ENCODE data around the gene SLC5A2. TPM values are rescaled to one million over a fixed set of nuclear protein-coding genes. Genes with fewer than 3 reads are reported as not detected.

SLC5A2 gene
- total RNA-seq, 2 donors from 2014 or later: 0.85 TPM; not detected in 1

- ATAC-seq (ENCODE audit: insufficient number of reproducible peaks, low FRiP score, low read depth): no peak
- no peak overlapping the region for H3K4me3 ChIP-seq
- H3K4me1 ChIP-seq (ENCODE audit: control insufficient read depth in 1 of 2, low read depth in 2 of 2): peaks cover 55 to 71% of the 10 kb centered on the region in 2 donors
- no peak overlapping the region for H3K27ac ChIP-seq
- H3K36me3 ChIP-seq: no peaks in the 10 kb centered on the region
- no peaks in the 10 kb centered on the region for H3K9me3 ChIP-seq
- H3K27me3 ChIP-seq (replicated peaks; ENCODE audit: insufficient read depth): no peaks in the 10 kb centered on the region
- TF ChIP-seq CTCF (IDR thresholded peaks at IDR 0.05): no peak
- no peak for DNase-seq (ENCODE audit: low spot score)
Observed at GRCh38 chr16:31456988-31457360, 25.9 kb upstream of the SLC5A2 start.

- Histone ChIP-seq H3K27ac (peak overlapping the region; percentile 96 to 99), H3K36me3 (peaks cover 6% of the 10 kb centered on the region), H3K27me3 (replicated peaks; ENCODE audit: insufficient read depth) (no peaks in the 10 kb centered on the region), H3K9me3 (no peaks in the 10 kb centered on the region), H3K4me1 (ENCODE audit: control insufficient read depth in 1 of 2, low read depth in 2 of 2) (peaks cover 45 to 58% of the 10 kb centered on the region in 2 donors), H3K4me3 (peak overlapping the region; percentile 85)
- DNase-seq (ENCODE audit: low spot score) (no peak), ATAC-seq (ENCODE audit: insufficient number of reproducible peaks, low FRiP score, low read depth) (no peak)
- no peak for TF ChIP-seq CTCF (IDR thresholded peaks at IDR 0.05)
Observed at GRCh38 chr16:31458073-31458843, 24.7 kb upstream of the SLC5A2 start.

- peak; percentile 89 for ATAC-seq (ENCODE audit: insufficient number of reproducible peaks, low FRiP score, low read depth)
- Histone ChIP-seq H3K4me3 (peak within 1 kb of the TSS; percentile 85), H3K9me3 (no peaks in the 10 kb centered on the region), H3K27ac (peak within 1 kb of the TSS; percentile 96 to 99), H3K27me3 (replicated peaks; ENCODE audit: insufficient read depth) (no peaks in the 10 kb centered on the region), H3K36me3 (peaks cover 6% of the 10 kb centered on the region), H3K4me1 (ENCODE audit: control insufficient read depth in 1 of 2, low read depth in 2 of 2) (peaks cover 37 to 50% of the 10 kb centered on the region in 2 donors)
- peak; percentile 86 for DNase-seq (ENCODE audit: low spot score)
- peak; percentile 64 for TF ChIP-seq CTCF (IDR thresholded peaks at IDR 0.05)
Observed at GRCh38 chr16:31458844-31459686, 23.9 kb upstream of the SLC5A2 start, which contains the start of gene ARMC5. Gene ARMC5, plus strand, starts transcription at chr16:31459501. Its CDS starts 24 bp downstream, at chr16:31459525.

GRCh38 chr16:31459687-31460581 is 23.0 kb upstream of the SLC5A2 start:
- Histone ChIP-seq H3K36me3 (peaks cover 6% of the 10 kb centered on the region), H3K27ac (peak overlapping the region; percentile 96 to 99), H3K4me1 (ENCODE audit: control insufficient read depth in 1 of 2, low read depth in 2 of 2) (peaks cover 32 to 43% of the 10 kb centered on the region in 2 donors), H3K9me3 (no peaks in the 10 kb centered on the region), H3K4me3 (peak overlapping the region; percentile 85), H3K27me3 (replicated peaks; ENCODE audit: insufficient read depth) (no peaks in the 10 kb centered on the region)
- DNase-seq (ENCODE audit: low spot score) (peak; percentile 99), ATAC-seq (ENCODE audit: insufficient number of reproducible peaks, low FRiP score, low read depth) (peak; percentile 83)
- no peak for TF ChIP-seq CTCF (IDR thresholded peaks at IDR 0.05)

All from thoracic aorta (tissue), 2 donors.